Epidermal melanocyte (primary cell): ENCODE measurements around the gene LHPP.

Experiments
- DNase-seq: peaks from one replicate; pipeline ENCODE4 v3.0.0; 2011; ENCODE audit warnings: low spot score; ENCODE audit not compliant: insufficient read length

LHPP gene

DNA sequence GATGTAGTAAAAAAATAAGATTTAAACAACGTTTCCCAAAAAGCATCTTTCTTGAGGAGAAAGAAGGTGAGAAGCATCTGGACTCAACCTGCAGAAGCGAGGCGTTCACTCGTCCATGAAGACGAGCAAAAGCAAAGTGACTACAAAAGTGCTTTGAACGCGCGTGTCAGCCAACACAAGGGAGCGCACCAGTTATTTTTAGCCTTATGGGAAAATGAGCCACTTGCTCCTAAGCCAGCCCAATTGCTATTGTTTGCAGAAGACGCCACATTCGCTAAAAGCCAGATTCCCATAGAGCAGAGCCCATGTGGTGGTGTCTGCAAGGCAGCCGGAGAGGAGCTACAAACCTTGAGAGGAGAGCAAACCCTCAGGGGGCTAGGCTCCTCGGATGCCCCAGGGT lies 160.0 kb downstream of the LHPP start:
- no peak for DNase-seq

DNA sequence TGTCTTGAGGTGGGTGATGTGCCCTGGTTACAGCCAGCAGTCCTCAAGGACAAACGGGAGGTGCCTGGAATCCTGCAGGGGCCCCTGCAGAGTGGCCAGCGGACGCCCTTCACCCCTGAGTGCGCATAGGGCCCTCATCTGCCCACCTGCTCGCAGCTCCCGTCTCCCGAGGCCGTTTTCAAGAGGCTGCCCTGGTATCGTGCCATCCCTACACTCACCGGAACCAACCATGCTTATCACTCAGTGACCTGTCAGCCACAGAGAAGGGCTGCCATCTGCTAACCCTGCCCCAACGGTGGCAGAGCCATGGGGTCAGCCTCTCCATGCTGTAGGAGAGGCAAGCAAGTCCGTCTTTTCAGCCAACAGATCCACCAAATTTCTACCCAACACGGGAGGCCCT lies 160.5 kb downstream of the LHPP start:
- no peak for DNase-seq

DNA sequence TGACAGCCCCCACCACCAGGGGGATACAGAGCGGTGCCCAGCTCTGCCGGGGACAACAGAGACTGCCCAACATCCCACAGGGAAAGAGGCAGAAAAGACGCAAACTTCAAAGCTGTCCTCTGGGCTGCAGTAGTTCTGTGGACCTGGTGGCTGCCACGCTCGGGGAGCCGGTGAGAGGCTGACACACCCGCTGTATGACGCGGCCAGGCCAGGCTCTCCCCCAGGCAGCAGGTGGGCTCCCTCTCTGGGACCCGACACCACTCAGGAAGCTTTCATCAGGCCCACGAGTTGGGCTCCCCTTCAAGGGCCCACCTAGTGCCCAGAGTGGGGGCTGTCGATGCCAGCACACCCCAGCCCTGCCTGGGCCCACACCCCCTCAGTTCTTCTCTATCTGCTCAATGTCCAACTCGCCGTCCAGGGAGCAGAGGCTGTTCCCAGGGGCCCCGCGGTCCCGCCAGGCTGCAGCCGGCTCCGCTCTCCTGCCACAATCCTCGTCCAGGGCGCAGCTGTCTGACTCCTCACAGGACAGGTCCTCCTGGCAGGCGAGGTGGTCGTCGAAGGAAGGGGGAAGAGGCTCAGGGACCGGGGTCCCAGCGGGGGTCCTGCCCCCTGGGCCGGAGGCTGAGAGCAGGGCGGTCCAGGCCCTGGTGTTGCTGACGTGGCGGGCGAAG lies 161.4 kb downstream of the LHPP start:
- DNase-seq: no peak

DNA sequence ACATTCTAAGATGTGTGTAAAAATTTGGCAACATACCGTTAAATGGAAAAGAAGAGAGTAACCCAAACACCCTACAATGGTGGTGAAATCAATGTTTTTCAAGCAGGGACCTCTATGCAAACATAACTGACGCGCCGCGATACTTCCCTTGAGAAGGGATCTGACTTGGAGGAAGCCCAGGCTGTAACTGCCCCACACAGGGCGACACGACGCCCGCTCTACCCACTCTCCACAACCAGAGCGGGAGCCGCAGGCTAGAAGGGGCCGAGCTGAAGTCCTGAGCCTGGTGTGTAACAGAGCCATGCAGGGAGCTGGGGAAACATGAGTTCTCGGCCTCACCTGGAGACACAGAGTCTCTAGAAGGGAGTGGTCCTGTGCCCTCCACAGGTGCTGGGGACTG lies 162.4 kb downstream of the LHPP start:
- no peak for DNase-seq

DNA sequence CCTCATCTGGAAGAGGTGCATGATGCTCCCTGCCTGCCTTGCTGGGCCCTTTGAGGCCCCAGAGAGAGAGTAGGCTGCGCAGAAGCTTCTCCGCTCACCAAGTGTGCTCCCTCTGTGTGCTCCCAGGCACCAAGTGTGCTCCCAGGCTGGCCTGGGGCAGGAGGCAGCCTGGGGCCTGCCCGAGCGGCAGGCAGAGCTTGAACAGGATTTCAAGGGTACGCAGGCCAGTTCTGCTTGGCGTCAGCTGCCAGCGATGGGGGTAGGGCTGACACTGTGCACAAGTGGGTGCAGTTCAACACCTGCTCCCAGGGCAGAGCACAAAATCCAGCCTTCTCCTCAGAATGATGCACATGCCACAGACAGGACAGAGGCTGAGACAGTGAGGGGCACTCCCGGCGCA lies 162.8 kb downstream of the LHPP start:
- no peak for DNase-seq

DNA sequence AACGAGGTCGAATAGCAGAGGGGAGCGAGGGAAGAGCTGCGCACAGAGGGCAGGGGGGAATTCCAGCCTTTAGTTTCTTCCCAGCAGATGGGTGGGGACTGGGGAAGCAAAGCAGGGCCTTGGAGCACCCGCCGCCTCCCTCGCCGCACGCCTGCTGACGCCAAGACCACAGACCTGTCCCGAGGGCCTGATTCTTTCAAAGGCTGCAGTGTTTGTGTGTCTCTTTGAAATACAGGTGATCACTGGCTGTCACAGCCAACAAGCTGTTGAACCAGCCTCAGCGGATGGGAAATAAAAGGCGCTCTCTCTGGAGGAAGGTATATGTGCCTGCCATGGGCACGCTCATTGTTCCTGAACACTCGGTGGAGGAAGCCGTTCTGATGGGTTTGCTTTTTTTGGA lies 163.3 kb downstream of the LHPP start:
- DNase-seq: no peak

DNA sequence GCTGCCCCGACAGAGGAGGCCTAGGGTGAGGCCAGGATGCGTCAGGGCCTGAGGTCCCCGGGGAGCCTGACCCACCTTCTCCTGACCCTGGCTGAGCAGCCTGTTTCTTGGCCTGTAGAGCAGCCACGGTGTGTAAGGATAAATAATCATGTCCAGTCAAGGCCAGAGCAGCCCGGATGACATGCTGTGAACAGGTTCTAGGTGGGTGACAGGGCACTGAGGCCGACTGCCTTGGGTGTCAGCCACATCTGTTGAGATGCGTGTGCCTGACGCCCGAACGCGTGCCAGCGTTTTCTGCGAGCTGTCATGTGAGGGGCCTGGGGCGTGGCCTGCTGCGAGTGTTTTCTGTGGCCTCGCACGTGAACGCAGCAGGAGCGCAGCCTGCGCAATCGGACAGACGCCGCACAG lies 164.2 kb downstream of the LHPP start:
- DNase-seq: no peak

DNA sequence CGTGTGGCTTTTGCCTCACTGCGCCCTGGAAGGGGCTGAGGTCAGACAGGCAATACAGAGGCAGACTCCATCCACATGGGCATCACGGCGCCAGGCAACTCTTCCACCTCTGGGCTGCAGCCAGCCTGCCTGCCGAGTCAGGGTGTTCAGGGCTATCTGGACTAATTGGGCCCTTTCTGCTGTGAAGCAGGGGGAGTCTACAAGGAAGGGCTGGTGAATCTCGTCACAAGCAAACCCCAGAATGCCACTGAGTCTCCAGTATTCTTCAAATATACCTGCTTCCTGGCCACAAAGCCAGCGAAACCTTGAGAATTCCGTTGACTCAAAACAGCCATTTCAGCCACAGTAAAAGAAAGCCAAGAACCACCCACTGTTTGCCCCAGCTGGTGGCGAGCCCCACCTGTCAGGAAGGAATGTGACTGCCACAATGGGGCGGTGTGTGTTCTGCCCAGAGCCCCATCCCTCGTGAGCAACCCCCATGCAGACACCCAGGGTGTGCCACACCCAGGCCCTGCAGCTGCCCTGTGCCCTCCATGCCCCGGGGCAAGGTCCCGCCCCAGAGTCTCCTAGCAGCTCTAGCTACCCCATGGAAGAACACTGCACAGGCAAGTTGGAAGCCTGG lies 165.2 kb downstream of the LHPP start:
- DNase-seq: no peak

DNA sequence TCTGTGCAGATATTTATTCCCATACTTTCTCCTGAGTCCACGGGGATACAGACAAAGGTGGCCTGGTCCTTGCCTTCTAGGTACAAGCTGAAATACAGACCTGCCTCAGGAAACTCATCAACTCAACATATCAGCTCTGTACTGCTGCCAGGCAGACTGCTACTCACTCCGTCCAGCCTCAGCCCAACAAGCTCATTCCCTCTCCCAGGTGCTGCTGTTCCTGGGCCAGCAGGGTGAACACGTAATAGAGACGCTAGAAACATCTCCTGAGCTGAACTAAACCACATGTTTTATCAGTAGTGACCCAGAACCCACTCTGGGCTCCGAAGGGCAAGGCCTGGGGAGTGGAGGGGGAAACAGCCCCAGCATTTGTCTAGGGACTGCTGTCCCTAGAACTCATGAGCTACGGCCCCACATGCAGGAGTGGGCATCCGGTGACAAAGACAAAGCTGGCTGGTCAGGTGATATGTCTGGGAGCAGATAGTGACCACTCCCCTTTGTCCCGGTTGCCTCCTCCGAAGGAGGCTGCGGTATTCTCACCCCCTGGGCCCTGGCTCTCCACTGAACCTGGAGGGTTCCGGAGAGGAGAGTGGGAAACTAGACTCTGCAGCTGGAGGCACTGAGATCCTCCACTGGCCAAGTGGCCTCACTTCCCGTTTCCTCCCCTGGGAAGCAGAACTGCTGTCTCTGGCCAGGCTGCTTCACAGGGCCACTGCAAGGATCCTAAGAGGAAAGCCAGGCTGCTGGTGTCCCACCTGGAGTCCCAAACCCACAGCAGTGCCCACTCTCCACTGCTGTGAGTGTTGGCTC lies 166.4 kb downstream of the LHPP start:
- no peak for DNase-seq

DNA sequence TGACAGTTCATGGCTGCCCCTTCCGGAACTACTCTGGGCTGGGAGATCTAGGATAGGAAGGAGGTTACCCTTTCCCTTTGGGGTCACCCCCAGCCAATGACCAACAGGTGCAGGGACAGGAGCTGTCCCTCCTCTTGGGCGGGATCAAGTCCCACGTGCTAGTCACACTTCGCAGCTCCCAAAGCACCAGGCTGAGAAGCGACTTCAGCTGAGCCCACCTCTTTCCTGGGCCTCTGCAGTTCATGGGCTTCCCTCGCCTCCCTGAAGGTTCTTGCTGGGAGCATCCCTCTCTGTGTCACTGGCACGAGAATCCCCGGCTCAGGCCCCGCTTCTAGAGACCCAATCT lies 167.0 kb downstream of the LHPP start:
- no peak for DNase-seq

DNA sequence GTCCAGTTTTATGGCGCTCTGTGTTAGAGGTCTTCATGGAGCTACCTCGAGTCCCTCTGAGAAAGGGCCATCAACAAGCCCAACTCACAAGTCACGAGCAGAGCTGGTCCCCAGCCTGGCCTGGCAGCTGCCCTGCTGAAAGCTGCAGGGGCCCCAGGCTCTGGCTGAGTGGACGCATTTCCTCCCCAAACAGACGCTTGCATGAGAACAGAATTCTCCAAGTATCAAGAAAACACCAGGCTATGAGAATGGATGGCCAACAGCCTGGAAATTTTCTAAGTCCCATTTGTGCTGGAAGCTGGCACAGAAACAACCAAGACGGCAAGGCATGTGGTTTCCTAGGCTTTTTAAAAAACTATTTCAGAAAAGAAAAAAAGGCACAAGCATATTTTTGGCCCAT lies 167.8 kb downstream of the LHPP start:
- peak; percentile 69 for DNase-seq

DNA sequence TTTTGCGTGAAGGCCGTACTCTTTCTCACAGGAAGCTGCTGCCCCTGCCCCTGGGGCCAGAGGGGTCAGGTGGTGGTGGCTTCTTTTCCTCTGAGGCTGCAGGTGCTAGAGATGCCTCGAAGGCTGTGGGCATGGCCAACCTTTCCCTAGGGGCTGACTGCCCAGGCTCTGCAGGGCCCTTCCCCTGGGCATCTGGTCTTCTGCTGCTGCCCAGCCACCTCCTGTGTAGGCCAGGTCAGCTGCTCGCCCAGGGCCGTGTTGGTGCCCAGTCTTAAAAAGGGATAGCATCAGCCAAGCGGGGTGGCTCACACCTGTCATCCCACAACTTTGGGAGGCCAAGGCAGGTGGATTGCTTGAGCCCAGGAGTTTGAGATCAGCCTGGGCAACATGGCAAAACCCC lies 168.2 kb downstream of the LHPP start:
- DNase-seq: no peak

DNA sequence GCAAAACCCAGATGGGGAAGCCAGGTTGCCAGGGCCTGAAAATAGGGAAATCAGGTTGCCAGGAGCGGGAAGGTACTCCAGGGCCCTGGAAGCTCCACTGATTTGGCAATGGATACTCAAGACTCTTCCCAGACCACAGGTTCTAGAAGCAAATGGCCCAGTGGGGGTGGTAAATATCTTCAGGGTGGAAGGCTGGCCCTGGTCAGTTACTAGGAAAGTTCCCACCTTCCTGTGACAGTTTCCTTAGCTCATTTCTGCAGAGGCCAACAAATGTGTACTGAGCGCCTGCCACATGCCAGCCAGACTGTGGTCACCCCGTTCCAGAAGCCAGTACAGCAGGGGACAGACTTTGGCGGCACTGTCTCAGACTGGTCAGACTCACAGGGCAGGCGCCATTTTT lies 168.9 kb downstream of the LHPP start:
- no peak for DNase-seq

DNA sequence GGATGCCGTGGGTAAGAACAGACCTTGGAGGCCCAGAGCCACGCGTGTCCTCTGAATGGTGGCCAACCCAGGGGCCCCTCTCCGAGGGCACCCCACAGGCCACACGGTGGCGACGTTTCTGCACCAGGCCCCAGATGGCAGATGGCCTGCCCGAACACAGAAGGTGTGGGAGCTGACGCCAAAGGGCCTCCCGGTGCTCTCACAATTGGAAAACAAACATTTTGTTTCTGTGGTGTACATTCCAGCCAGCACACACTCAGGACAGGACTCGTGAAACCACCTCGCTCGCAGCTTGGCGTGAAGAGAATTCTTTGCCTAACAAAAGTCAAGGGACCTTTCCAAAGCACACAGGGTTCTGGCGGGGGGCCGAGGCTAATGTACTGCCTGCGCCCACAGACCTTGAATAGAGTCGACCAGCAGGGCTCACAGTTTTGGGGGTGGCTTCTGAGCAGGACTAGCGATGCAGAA lies 170.5 kb downstream of the LHPP start:
- DNase-seq: no peak

DNA sequence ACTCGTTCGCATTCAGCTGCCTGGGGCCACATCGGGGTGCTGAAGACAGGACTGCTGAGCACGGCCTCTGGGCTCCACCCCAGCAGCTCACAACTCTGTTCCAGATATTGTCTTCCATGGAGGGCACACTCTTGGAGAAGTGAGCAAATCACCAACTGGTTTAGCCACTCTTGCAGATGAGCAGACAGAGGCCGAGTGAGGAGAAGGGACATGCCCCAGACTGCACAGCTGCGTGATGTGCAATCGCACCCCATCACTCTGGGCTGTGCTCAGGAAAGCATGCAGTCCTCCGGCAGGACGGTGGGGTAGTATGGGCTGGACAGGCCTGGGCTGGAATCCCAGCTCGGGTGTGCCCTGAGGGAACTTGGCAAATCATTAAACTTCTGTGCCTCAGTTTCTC lies 170.9 kb downstream of the LHPP start:
- no peak for DNase-seq

DNA sequence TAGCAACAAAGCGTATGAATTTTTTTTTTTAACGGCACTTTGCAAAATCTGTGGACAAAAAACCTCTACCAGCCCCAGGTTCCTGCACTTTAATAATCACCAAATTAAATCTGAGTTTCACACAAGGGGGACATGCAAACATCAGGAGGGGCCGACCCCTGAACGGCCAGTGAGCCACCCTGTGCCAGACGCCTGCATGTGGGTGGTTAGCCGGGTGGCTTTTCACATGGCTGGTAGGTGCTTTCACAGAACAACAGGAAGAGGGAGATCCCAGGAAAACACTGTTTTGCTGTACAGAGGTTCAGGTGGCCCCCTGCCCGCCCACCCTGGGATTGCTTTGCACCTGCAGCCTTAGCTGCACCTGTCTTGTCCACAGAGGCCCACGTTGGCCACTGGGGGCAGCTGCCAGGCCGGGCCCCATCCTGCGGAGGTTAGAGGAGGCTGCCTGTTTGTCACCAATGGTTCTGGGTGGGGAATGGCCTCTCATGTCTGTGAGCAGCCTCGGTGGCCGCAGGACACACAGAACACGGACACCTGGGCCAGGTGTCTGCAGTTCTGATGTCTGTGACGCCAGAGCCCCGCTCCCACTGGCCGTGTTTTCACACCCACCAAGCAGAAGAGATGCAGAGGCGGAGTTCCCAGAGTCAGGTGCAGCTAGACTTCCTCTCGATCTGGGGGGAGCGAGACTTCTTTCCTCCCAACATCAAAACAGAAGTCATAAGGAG lies 174.8 kb downstream of the LHPP start:
- no peak for DNase-seq

DNA sequence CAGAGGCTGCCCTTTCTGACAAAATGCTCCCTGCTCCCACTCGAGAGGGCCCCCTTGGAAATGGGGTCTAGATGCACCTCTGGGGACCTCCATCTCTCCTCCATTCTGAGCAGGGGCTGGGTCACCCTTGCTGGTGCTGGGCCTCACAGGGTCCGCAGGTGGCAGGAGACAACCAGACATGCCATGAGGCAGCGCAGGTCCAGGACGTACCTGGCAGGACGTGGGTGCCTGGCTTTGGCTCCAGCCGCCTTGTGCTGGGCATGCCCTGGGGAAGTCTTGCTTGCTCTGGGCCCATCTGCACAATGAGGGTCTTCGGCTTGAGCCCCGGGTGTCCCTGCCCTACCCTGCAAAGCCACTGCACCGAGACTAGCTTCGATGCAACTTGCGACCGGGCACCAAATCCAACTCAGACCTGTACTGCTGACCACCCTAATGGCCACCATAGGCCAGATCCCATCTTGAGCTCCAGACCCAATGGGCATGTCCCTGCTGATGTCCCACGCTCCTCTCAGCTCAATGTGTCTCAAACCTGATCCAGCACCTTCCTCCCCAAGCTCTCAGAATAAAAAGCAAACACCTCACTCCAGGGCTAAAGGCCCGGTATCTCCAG lies 175.6 kb downstream of the LHPP start:
- no peak for DNase-seq

DNA sequence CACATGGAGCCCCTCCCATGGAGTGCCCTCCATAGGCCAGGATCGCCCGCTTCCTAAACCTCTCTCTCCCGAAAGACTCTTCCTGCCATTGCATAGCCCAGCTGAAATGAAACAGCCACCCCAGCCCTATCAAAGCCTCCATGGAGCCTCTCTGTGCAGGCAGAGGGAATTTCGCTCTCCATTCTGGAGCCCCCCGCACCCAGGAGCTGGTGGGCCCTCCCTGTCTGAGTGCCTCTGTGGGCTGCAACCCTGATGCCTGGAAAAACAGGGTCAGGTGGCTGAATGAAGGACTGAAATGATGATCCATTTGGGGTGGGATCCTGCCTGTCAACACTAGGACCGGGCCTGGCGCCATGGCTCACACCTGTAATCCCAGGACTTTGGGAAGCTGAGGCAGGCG lies 176.1 kb downstream of the LHPP start:
- no peak for DNase-seq

DNA sequence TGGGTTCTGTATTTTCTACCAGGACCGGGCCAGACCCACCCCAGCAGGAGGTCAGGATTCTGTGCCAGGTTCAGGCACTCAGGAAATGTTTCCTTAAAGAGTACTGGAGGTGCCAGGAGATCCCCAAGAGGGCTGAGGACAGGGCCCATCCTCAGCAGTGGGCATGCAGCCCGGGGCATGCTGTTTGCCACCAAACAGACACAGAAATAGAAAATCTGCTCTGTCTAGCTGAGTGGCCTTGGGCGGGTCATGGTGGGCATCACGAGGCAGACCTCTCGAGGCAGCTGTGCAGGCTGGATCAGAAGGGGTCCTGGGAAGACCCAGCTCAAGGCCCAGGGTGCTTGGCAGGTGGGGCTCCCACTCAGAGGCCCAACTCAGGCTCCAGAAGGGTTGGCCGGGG lies 177.6 kb downstream of the LHPP start:
- DNase-seq: no peak

DNA sequence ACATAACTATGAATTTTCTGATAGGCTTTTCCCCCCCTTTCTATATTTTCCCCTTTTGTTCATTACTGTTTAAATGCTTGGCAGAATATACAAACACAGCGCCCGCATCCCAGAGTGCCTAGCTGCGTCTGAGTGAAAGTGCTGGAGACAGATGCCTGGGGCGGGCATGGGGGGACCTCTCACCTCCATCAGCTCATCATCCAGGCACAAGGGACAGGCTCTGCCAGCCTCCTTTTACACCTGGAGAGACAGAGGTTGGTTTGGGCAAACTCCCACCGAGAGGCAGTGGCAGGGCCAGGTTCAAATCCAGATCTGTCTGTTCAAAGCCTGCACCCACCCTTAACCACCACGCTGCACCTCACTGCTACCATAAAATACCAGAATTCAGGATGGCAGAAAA lies 178.0 kb downstream of the LHPP start:
- DNase-seq: no peak

DNA sequence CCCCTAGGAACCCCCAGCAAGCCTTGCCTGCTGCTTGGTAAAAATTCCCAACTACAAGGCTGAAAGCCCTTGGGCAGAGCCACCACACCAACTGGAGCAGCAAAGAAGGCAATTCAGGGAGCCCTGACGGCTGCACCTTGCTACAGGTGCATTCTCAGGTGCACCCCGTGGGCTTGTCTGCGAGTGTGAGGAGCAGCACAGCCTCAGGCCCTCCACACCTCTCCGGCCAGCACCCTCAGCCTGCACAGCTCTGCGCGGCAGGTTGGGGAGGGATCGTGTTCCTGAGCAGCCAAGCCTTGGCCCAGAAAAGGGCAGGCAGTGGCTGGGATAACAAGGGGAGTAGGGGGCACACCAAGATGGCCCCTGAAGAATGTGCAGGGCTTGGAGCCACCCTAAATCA lies 178.4 kb downstream of the LHPP start:
- no peak for DNase-seq
